SK-N-SH (cell line): ENCODE data around the gene LONP2. TPM values are rescaled to one million over a fixed set of nuclear protein-coding genes. Genes with fewer than 3 reads are reported as not detected.
A peak's percentile ranks its signal among the peaks of the same experiment; 100 is the strongest.

Experiments used
- CTCF ChIA-PET: fragments of 300-600, 350-600 bp; formaldehyde crosslinking; extraction: SDS; loops from one replicate; lab custom pipeline; 2021; lab: Yijun Ruan, JAX
- POLR2A ChIA-PET: fragments of 350-600 bp; sonication (Branson Sonifier 250); formaldehyde crosslinking; extraction: SDS; loops from one replicate; lab custom pipeline; 2020; ENCODE audit warnings: antibody characterized with exemption, inconsistent platforms; lab: Yijun Ruan, JAX
- DNase-seq: peaks from one replicate; pipeline ENCODE4 v3.0.0; 2012
- H2AFZ ChIP-seq: fragments of 200-600 bp; sonication (generic); 2 replicates; pipeline ENCODE4 v1.8.1; 2016; ENCODE audit warnings: antibody characterized with exemption, mild to moderate bottlenecking, low read depth
- H3F3A ChIP-seq: fragments of 200-600 bp; sonication (generic); replicated peaks from 2 replicates; pipeline ENCODE3; 2016; ENCODE audit warnings: antibody characterized with exemption, mild to moderate bottlenecking; ENCODE audit not compliant: insufficient read depth
- H3K27ac ChIP-seq, 2 experiments: fragments of 200-500 bp in 1 of 2; fragments of 200-600 bp in 1 of 2; sonication (Bioruptor generic) in 1 of 2; sonication (generic), shearing (Covaris generic) in 1 of 2; 2 replicates each; pipeline versions ENCODE4 v1.5.1 to v1.6.1; 2014 to 2016; ENCODE audit warnings: low read depth in 2 of 2, inconsistent platforms in 1 of 2, low read length in 1 of 2, mild to moderate bottlenecking in 1 of 2, mixed read lengths in 1 of 2
- H3K27me3 ChIP-seq: fragments of 200-600 bp; sonication (generic), shearing (Covaris generic); 2 replicates; pipeline ENCODE4 v1.6.1; 2016; ENCODE audit warnings: mixed run types; ENCODE audit not compliant: insufficient read depth
- H3K36me3 ChIP-seq, 2 experiments: fragments of 200-500 bp in 1 of 2; fragments of 200-600 bp in 1 of 2; sonication (Bioruptor generic) in 1 of 2; sonication (generic) in 1 of 2; replicated peaks in 1 of 2; 2 replicates each; pipeline versions ENCODE3 to v1.5.1; 2014 to 2016; ENCODE audit warnings: low read length in 1 of 2, mild to moderate bottlenecking in 1 of 2; ENCODE audit not compliant: insufficient read depth in 2 of 2, control insufficient read depth in 1 of 2
- H3K4me1 ChIP-seq, 2 experiments: fragments of 200-500 bp in 1 of 2; fragments of 200-600 bp in 1 of 2; sonication (Bioruptor generic) in 1 of 2; sonication (generic), shearing (Covaris generic) in 1 of 2; 2 replicates each; pipeline versions ENCODE4 v1.5.1 to v1.6.1; 2014 to 2016; ENCODE audit warnings: low read depth in 1 of 2, low read length in 1 of 2, mixed run types in 1 of 2; ENCODE audit not compliant: insufficient read depth in 2 of 2, control insufficient read depth in 1 of 2
- H3K4me2 ChIP-seq: fragments of 200-600 bp; sonication (generic), shearing (Covaris generic); 2 replicates; pipeline ENCODE4 v1.6.1; 2017; ENCODE audit warnings: mixed run types
- H3K4me3 ChIP-seq, 2 experiments: fragments of 200-500 bp in 1 of 2; fragments of 200-600 bp in 1 of 2; sonication (Bioruptor generic) in 1 of 2; sonication (generic), shearing (Covaris generic) in 1 of 2; 2 replicates each; pipeline versions ENCODE4 v1.5.1 to v1.8.1; 2014 to 2016; ENCODE audit warnings: low read depth in 2 of 2, inconsistent platforms in 1 of 2, low read length in 1 of 2, mild to moderate bottlenecking in 1 of 2, mixed read lengths in 1 of 2, moderate library complexity in 1 of 2
- H3K79me2 ChIP-seq: fragments of 200-600 bp; sonication (generic); 2 replicates; pipeline ENCODE4 v1.8.1; 2017; ENCODE audit warnings: mild to moderate bottlenecking; ENCODE audit not compliant: insufficient read depth
- H3K9ac ChIP-seq: fragments of 200-600 bp; sonication (generic); 2 replicates; pipeline ENCODE4 v1.6.1; 2017; ENCODE audit warnings: mixed run types
- H3K9me2 ChIP-seq: fragments of 200-600 bp; sonication (generic); 2 replicates; pipeline ENCODE4 v1.6.1; 2017; ENCODE audit warnings: mixed run types
- H3K9me3 ChIP-seq: fragments of 200-600 bp; sonication (generic); 2 replicates; pipeline ENCODE4 v1.6.1; 2017; ENCODE audit warnings: mixed run types, mild to moderate bottlenecking, moderate library complexity
- H4K20me1 ChIP-seq: fragments of 200-600 bp; sonication (generic); 2 replicates; pipeline ENCODE4 v1.6.1; 2017; ENCODE audit warnings: mild to moderate bottlenecking, mixed run types; ENCODE audit not compliant: insufficient read depth
- FOSL2 ChIP-seq: IDR thresholded peaks from 2 replicates; pipeline ENCODE4 v1.4.0; 2012; ENCODE audit warnings: low read depth, mild to moderate bottlenecking, moderate library complexity, borderline replicate concordance
- FOXJ3 ChIP-seq: sonication (generic); formaldehyde crosslinking; IDR thresholded peaks from 2 replicates; pipeline ENCODE4 v1.5.1; 2020; ENCODE audit warnings: mild to moderate bottlenecking, missing genetic modification reagents
- JUND ChIP-seq: IDR thresholded peaks from 2 replicates; pipeline ENCODE4 v1.4.0; 2012
- RCOR1 ChIP-seq: fragments of 150-350 bp; IDR thresholded peaks from 2 replicates; pipeline ENCODE4 v1.6.1; 2017; ENCODE audit warnings: antibody characterized with exemption, low read length
- SMC3 ChIP-seq: IDR thresholded peaks from 2 replicates; pipeline ENCODE4 v1.6.1; 2012; ENCODE audit warnings: low read depth, low read length, improper control_type of control experiment
- WGBS: methylation state at CpG from one replicate; pipeline ENCODE4 v1.1.6; 2017; ENCODE audit warnings: low lambda C conversion rate; 5-methylcytosine and 5-hydroxymethylcytosine counted together
- polyA plus RNA-seq, 3 experiments: library from polyadenylated mRNA; depleted of rRNA; stranded (reverse); fragments of >200 nt; gene quantifications; 2 replicates each; pipeline ENCODE4 v1.2.3, GENCODE V29; 2012
- TF ChIP-seq, protein P1 (sequence below): IDR thresholded peaks from 2 replicates; pipeline ENCODE4 v1.6.1; 2012; ENCODE audit warnings: mild to moderate bottlenecking, low read depth, low read length, moderate library complexity
- TF ChIP-seq, protein P2 (sequence below): fragments of 150-350 bp; IDR thresholded peaks from 2 replicates; pipeline ENCODE4 v1.6.1; 2016; ENCODE audit warnings: mild to moderate bottlenecking, low read depth, low read length
- TF ChIP-seq, protein P3 (sequence below): fragments of 200-600 bp; sonication (generic); IDR thresholded peaks from 2 replicates; pipeline ENCODE4 v1.6.1; 2017; ENCODE audit warnings: antibody characterized with exemption, mild to moderate bottlenecking, moderate library complexity

Gene LONP2
- polyA plus RNA-seq, 1 of the 3 experiments (the other 2 are of a cell fraction) = 22.4 TPM

DNA sequence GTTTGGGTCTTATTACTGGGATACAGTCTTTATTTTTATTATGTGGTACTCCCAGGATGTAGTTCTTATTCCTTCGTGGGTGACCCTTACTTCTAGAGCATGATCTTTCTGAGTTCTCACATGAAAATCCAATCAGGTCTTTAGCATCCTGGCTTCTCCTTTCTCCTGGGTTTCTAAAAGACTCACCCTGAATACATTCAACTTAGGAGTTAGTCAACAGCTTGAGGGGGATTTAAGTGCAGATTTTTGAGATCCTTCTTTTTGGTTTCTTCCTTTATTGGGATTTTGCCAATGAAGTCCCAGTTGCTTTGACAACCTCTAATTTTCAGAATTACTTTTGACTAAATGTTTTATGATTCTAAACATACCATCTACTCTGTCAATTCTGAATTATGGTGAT lies 72.9 kb downstream of the LONP2 start:
- POLR2A ChIA-PET = no interaction called here

More for the DNA sequence above, 72.9 kb downstream of the LONP2 start:
- H3K79me2 ChIP-seq = no peaks in the 10 kb centered on the region; the same call in 1 of the 2 replicates
- no peak for TF ChIP-seq SMC3
- no peak for TF ChIP-seq JUND
- TF ChIP-seq RCOR1 = no peak
- no peak for TF ChIP-seq FOXJ3 (CRISPR knock-in tag)
- TF ChIP-seq, protein P1, sequence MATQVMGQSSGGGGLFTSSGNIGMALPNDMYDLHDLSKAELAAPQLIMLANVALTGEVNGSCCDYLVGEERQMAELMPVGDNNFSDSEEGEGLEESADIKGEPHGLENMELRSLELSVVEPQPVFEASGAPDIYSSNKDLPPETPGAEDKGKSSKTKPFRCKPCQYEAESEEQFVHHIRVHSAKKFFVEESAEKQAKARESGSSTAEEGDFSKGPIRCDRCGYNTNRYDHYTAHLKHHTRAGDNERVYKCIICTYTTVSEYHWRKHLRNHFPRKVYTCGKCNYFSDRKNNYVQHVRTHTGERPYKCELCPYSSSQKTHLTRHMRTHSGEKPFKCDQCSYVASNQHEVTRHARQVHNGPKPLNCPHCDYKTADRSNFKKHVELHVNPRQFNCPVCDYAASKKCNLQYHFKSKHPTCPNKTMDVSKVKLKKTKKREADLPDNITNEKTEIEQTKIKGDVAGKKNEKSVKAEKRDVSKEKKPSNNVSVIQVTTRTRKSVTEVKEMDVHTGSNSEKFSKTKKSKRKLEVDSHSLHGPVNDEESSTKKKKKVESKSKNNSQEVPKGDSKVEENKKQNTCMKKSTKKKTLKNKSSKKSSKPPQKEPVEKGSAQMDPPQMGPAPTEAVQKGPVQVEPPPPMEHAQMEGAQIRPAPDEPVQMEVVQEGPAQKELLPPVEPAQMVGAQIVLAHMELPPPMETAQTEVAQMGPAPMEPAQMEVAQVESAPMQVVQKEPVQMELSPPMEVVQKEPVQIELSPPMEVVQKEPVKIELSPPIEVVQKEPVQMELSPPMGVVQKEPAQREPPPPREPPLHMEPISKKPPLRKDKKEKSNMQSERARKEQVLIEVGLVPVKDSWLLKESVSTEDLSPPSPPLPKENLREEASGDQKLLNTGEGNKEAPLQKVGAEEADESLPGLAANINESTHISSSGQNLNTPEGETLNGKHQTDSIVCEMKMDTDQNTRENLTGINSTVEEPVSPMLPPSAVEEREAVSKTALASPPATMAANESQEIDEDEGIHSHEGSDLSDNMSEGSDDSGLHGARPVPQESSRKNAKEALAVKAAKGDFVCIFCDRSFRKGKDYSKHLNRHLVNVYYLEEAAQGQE = no peak
- TF ChIP-seq, protein P2, sequence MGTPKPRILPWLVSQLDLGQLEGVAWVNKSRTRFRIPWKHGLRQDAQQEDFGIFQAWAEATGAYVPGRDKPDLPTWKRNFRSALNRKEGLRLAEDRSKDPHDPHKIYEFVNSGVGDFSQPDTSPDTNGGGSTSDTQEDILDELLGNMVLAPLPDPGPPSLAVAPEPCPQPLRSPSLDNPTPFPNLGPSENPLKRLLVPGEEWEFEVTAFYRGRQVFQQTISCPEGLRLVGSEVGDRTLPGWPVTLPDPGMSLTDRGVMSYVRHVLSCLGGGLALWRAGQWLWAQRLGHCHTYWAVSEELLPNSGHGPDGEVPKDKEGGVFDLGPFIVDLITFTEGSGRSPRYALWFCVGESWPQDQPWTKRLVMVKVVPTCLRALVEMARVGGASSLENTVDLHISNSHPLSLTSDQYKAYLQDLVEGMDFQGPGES = no peak
- no peak for TF ChIP-seq FOSL2
- TF ChIP-seq, protein P3, sequence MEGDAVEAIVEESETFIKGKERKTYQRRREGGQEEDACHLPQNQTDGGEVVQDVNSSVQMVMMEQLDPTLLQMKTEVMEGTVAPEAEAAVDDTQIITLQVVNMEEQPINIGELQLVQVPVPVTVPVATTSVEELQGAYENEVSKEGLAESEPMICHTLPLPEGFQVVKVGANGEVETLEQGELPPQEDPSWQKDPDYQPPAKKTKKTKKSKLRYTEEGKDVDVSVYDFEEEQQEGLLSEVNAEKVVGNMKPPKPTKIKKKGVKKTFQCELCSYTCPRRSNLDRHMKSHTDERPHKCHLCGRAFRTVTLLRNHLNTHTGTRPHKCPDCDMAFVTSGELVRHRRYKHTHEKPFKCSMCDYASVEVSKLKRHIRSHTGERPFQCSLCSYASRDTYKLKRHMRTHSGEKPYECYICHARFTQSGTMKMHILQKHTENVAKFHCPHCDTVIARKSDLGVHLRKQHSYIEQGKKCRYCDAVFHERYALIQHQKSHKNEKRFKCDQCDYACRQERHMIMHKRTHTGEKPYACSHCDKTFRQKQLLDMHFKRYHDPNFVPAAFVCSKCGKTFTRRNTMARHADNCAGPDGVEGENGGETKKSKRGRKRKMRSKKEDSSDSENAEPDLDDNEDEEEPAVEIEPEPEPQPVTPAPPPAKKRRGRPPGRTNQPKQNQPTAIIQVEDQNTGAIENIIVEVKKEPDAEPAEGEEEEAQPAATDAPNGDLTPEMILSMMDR = no peak
- WGBS = 100% methylated on average over 1 of the region's 1 CpG
- CTCF ChIA-PET = interaction anchor here (0.6 kb wide), 1 partner anchor 315 kb away, joined by 3 read pairs; no protein-coding TSS in a partner anchor
- H3K27me3 ChIP-seq = no peaks in the 10 kb centered on the region
- no peak overlapping the region for H3K4me2 ChIP-seq
- H3K36me3 ChIP-seq = peaks cover under 1 to 41% of the 10 kb centered on the region in 2 experiments
- peak overlapping the region in 1 of 2 experiments; percentile 22; a peak in 1 of 4 replicates for H3K27ac ChIP-seq
- peaks cover 18% of the 10 kb centered on the region for H3F3A ChIP-seq
- H3K9me3 ChIP-seq = no peaks in the 10 kb centered on the region
- no peak for DNase-seq
- H4K20me1 ChIP-seq = peaks cover 14% of the 10 kb centered on the region
- H3K9me2 ChIP-seq = no peaks in the 10 kb centered on the region
- peaks cover 0 to 11% of the 10 kb centered on the region in 2 experiments; a peak in 2 of 4 replicates for H3K4me1 ChIP-seq
- no peak overlapping the region for H3K9ac ChIP-seq
- H2AFZ ChIP-seq = no peak overlapping the region
- no peak overlapping the region for H3K4me3 ChIP-seq
